Erythroblast (primary cell): Measurements from ENCODE around the gene KRTAP5-3.

Experiments used
- GATA1 ChIP-seq: IDR thresholded peaks from 2 replicates; pipeline ENCODE4 v1.6.1; 2011; ENCODE audit warnings: low read depth, mild to moderate bottlenecking, control low read depth, low read length, moderate library complexity
- POLR2A ChIP-seq: IDR thresholded peaks from 2 replicates; pipeline ENCODE4 v1.6.1; 2011; ENCODE audit warnings: mild to moderate bottlenecking, low read length

DNA sequence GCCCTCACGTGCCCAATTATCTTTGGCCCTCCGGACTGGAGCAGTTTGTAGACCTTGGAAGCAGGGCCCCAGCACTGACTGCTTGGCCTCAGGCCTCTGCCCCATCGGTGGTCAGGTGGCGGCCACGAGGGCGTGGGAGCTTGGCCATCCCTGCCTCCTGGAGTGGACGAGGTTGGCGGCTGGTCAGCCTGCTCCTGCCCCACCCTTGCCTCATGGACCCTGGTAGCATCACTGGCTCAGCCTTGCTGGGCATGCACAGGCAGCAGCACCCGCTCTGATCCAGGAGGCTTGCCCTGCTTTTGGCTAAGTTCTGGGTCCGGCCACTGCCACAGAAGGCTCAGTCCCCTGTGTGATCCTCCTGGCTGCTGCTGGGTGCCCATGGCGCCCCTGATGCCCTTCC is 4.1 kb downstream of the KRTAP5-3 start:
- TF ChIP-seq POLR2A (no peak), GATA1 (no peak)
